Skin epidermis (tissue), 12 donors: Measurements from ENCODE around the gene ANKLE1.

Experiments used
- H3K27ac ChIP-seq, 21 experiments: fragments of 200-600 bp; sonication (generic) in 11 of 21; one replicate each; pipeline ENCODE4 v1.5.0; 2020; ENCODE audit warnings: mild to moderate bottlenecking in 3 of 21, inconsistent platforms in 2 of 21, moderate library complexity in 2 of 21
- H3K4me3 ChIP-seq, 7 experiments: fragments of 200-600 bp; sonication (generic) in 2 of 7; one replicate each; pipeline ENCODE4 v1.5.0; 2020; ENCODE audit warnings: inconsistent platforms in 2 of 7, mild to moderate bottlenecking in 2 of 7, moderate library complexity in 1 of 7

Gene ANKLE1

DNA sequence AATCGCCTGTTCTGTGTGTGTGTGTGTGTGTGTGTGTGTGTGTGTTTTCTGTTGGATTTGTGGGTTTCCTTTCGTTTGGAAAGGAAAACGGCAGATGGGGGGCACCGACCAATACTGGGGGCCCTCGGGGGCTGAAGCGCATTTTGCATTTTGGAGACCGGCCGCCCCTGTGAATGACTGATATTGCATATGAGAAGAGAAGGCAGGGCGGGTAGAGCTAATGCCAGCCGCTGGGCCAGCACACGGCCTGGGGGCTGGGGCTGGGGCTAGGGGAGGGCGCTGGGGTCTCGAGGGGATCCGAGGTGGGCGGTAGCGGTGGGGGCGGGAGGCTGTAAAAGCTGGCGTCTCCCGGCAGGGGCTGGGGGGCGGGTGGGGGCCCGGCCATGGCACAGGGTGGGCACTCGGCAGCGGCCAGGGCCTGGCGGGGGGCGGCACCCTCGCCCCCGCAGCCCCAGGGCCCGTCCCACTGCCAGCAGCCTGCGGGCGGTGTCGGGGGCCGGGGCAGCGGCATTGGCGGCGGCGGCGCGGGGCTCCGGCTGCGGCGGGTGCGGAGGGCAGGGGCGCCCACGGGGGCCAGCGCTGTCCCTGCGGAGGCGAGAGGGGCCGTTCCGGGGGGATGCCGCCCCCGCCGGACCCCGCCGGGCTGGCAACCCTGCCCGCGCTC is 41.7 kb downstream of the ANKLE1 start:
- peak overlapping the region in 5 of 21 experiments; percentile 12 to 56 (median 49) for H3K27ac ChIP-seq
- peak overlapping the region in 1 of 7 experiments; percentile 19 for H3K4me3 ChIP-seq

DNA sequence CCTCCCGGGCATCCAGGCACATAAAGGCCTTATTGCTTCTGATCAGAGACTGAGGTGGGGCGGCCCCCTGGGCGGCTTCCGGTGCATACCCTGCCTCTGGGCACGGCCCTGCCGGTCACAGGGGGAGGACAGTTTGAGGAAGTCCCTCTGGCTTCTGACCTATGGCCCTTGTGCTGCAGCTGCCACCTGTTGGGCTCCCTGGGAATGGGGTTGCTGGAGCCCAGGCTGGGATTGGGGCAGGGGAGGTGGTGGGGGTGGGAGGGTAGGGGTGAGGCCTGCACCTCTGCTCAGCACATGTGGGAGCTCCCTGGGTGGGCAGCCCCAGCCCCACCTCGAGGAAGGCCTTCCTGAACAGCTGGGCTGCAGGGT is 42.2 kb downstream of the ANKLE1 start:
- peak overlapping the region in 6 of 21 experiments; percentile 12 to 57 (median 52) for H3K27ac ChIP-seq
- H3K4me3 ChIP-seq = peak overlapping the region in 1 of 7 experiments; percentile 19

DNA sequence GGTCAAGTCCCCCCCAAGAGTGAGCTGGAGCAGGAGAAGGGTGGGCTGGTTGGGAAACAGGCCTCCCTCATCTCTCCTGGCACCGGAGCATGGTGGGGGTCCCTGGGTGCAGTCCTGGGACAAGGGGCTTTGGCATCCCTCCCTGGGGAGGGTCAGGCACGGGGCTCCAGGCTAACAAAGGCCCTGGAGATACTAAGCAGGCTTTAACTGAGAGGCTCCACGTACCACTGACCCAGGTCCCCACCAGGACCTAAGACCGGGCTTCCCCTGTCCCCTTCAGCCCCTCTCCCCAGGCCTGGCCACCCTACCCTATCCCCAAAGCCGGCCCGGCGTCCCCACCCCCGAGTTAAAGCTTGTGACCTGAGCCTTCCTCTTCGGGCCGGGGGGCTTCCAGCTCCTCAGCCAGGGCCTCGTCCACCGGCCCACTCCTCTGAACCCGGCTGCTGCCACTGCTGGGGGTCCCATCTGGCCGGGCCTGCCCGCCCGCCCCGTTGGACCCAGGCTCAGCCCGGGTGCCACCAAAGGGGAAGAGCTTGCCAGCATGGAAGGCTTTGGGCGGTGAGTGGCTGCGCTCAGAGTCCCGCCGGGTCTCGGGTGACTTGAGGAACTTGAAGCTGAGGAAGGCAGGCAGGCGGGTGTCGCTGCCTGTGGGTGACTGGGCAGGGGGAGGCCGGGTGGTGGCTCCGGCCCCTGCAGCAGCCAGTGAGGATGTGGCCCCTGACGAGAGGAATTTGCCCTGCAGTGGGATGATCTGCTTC is 42.8 kb downstream of the ANKLE1 start:
- no peak overlapping the region for H3K4me3 ChIP-seq
- H3K27ac ChIP-seq = peak overlapping the region in 4 of 21 experiments; percentile 49 to 57 (median 56)

GRCh38 chr19:17325133-17325532 is 43.4 kb downstream of the ANKLE1 start:
- H3K4me3 ChIP-seq = no peak overlapping the region
- peak overlapping the region in 1 of 21 experiments; percentile 14 for H3K27ac ChIP-seq

DNA sequence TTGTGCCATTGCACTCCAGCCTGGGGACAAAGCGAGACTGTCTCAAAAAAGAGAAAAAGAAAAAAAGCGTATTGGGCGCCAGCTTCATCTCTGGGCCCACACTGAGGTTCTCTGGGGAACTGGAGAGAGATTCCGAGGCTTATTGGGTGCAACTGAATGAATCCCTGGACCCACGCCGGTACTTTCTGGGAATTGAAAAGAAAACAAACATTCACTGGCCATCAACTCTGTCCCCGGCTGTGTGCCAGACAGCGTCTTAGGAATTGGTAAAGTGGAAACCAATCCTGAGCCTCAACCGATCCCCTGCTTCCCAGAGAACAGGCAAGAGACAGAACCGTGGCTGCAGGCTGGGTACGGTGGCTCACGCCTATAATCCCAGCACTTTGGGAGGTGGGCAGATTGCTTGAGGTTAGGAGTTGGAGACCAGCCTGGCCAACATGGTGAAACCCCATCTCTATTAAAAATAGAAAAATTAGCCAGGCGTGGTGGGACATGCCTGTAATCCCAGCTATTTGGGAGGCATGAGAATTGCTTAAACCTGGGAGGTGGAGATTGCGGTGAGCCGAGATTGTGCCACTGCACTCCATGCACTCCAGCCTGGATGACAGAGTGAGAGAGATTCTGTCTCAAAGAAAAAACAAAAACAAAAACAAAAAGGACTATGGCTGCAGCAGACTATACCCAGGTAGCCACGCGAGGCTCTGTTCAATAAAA is 44.3 kb downstream of the ANKLE1 start:
- Histone ChIP-seq H3K27ac (peak overlapping the region in 1 of 21 experiments; percentile 2), H3K4me3 (no peak overlapping the region)

DNA sequence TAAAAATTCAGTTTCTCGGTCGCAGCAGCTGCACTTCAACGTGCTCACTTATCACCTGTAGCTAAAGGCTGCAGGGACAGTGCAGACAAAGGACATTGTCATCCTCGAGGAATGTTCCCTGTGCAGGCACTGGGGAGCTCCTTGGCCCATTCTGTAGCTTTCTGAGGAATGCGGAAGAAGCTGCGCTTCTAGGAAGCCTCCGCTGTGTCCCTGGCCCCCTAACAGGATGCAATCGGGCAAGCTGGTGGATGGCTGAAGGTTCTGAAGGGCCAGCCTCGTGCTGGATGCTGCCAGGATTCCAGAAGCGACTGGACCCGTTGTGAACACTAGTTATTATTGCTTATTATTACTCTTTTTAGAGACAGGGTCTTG is 44.9 kb downstream of the ANKLE1 start:
- no peak overlapping the region for H3K4me3 ChIP-seq

GRCh38 chr19:17327068-17327653 is 45.5 kb downstream of the ANKLE1 start:
- Histone ChIP-seq H3K27ac (no peak overlapping the region), H3K4me3 (no peak overlapping the region)

More for the DNA sequence above, 44.9 kb downstream of the ANKLE1 start:
- peak overlapping the region in 1 of 21 experiments; percentile 2 for H3K27ac ChIP-seq

DNA sequence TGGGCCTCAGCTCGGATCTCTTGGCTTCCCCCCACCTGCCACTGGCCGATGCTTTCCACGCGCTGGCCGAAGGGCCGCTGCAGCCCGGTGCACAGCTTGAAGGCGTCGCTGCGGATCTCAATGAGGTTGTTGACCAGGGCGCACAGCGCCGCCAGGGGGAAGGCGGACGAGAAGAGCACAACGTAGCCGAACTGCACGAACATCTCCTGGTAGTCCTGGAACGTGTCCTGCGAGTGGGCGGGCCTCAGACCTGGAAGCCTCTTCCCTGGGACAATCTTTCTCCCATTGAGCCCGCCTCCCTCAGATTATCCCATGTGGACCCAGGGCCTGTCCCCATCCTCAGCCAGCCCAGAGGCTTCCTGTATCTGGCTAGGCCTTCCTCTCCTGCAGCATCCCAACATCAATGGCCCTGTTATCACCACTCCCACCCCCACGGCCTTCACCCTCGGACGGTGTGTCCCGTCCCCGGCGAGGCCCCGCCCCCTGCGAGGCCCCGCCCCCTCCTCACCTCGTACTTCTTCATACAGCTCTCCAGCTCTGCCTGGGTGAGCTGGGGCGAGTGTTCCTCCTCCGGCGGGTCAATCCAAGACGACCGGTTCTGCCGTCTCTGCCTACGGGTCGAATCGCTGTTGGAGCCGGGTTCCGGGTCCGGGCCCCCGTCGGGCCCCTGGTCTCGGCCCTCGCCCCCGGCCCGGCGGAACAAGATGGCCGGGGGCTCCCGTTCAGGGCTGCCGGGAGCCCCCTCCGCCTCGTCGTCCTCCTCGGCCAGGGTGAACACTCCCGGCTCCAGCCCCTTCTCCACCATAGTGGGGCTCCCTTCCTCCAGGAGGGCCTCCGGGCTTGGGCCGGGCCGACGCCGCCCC is 46.2 kb downstream of the ANKLE1 start:
- Histone ChIP-seq H3K4me3 (peak overlapping the region; percentile 21 to 49 (median 30)), H3K27ac (peak overlapping the region in 15 of 21 experiments; percentile 5 to 75 (median 47))

DNA sequence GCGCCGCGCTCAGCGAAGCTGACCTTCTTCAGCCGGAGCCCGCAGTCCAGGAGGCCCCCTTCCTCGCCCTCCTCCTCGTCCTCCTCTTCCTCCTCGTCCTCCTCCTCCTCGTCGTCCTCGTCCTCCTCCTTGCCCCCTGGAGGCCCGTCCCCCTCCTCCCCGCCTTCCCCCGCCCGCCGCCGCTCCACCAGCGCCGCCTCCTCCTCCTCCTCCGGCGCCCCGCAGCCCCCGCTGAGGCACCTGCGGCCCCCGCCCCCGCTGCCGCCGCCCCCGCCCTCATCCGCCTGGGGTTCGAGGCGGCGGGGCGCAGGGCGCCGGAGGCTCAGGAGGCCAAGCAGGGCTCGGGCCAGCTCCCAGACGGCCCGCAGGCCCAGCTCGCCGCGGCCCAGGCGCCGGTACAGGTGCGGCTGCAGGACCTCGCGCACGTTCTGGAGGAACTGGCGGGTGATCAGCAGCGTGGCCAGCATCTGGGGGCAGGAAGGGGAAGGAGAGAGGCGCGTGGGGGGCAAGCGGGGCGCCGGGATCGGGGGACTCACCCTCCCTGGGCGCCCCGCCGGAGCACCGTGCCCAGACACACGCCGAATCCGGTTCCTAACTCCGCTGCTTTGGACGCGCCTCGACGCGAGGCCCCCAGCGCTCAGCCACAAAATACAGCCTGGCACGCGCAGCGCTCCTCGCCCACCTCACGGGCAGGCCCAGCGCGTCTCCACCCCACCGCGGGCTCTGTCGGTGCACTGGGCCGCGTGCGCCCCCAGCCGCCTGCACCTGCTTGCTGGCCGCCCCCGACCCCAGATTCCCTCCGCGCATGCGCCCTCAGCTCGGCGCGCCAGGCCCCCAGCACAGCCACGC is 47.0 kb downstream of the ANKLE1 start:
- peak overlapping the region in 15 of 21 experiments; percentile 5 to 75 (median 47) for H3K27ac ChIP-seq
- H3K4me3 ChIP-seq = peak overlapping the region; percentile 21 to 49 (median 30)

DNA sequence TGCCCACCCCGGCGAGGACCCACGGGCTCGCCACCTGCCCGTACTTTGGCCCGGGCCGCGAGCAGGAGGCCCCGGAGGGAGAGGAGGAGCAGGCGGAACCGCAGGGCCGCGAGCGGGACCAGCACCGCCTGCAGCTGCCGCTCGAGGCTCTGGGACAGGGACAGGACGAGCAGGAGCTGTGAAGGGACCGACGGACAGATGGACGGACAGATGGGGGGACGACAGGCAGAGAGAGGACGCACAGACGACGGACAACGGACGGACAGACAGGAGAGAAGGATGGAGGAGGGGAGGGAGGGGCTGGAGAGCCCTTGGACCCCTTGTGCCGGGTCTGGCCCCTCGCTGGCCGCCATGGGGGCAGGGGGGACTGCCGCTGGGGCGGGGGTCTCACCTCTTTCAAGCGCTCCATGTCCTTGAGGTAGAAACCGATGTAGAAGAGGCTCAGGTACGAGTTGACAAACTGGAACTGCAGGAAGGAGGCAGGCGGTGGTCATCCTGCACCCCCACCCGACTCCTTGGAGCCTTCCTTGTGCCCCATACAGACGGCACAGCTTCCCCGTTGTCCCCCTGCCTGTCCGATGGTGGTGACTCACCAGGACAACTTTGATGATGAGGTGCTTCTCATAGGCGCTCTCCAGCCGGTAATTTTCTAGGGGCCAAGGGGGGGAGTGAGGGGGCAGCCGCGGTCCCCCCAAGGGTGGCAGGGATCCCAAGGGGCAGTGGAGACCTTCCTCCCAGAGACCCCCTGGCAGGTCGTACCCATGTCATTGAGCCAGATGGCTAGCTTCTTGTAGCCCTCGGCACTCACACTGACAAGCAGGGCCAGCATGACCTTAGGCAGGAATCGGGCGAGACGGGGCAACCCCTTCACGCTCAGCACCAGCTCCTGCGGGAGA is 47.9 kb downstream of the ANKLE1 start:
- Histone ChIP-seq H3K4me3 (peak overlapping the region in 6 of 7 experiments; percentile 4 to 49 (median 26)), H3K27ac (no peak overlapping the region)

- H3K4me3 ChIP-seq = no peak overlapping the region
- no peak overlapping the region for H3K27ac ChIP-seq
Observed at GRCh38 chr19:17330262-17331044, 48.8 kb downstream of the ANKLE1 start.

GRCh38 chr19:17331045-17331558 is 49.4 kb downstream of the ANKLE1 start:
- Histone ChIP-seq H3K27ac (no peak overlapping the region), H3K4me3 (no peak overlapping the region)

DNA sequence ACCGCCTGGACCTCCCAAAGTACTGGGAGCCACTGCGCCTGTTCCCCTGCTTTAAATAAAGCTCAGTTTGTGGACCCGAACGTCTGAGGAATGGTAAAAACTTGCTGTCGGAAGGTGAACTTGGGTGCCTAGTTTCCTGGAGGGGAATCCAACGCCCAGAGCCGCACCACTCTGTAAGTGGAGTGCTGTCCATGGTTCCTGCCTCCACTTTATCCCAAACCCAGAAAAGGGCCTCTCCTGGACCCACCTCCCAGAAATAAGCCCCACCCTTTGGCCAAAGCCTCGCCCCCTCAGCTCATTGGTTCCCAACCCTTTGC is 50.6 kb downstream of the ANKLE1 start:
- Histone ChIP-seq H3K27ac (no peak overlapping the region), H3K4me3 (no peak overlapping the region)

GRCh38 chr19:17332677-17333581 is 51.2 kb downstream of the ANKLE1 start:
- H3K27ac ChIP-seq = peak overlapping the region in 1 of 21 experiments; percentile 73
- H3K4me3 ChIP-seq = peak overlapping the region in 1 of 7 experiments; percentile 48
